ENCODE measurements around the gene SPINDOC. TPM values are rescaled to one million over a fixed set of nuclear protein-coding genes. Genes with fewer than 3 reads are reported as not detected.
A peak's percentile ranks its signal among the peaks of the same experiment; 100 is the strongest.
"Not testable (repeated sequence)": the region's sequence is repeated elsewhere in the genome, so short reads cannot be mapped to it uniquely, and the experiment has no call there.

The SPINDOC gene
- total RNA-seq, 2 donors from 2014 or later: 7.0 to 12.1 TPM

DNA sequence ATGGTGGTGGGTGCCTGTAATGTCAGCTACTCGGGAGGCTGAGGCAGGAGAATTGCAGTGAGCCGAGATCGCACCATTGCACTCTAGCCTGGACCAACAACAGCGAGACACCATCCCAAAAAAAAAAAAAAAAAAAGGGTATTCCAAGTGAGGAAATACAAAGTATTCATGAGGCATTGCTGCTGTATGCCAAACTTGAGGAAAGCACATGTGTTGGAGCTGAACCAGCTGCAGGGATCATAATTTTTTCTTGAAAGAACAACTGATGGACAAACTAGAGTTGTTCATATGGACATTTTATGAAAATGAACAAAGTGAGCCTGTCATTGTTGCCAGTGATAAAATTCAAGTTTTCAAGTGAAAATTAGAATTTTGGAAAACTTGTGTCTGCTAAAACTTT, 41.4 kb downstream of the SPINDOC start:
- no peaks in the 10 kb centered on the region for H3K36me3 ChIP-seq
- no peaks in the 10 kb centered on the region for H3K27me3 ChIP-seq
- no peak overlapping the region for H3K4me3 ChIP-seq
- TF ChIP-seq, protein P1, sequence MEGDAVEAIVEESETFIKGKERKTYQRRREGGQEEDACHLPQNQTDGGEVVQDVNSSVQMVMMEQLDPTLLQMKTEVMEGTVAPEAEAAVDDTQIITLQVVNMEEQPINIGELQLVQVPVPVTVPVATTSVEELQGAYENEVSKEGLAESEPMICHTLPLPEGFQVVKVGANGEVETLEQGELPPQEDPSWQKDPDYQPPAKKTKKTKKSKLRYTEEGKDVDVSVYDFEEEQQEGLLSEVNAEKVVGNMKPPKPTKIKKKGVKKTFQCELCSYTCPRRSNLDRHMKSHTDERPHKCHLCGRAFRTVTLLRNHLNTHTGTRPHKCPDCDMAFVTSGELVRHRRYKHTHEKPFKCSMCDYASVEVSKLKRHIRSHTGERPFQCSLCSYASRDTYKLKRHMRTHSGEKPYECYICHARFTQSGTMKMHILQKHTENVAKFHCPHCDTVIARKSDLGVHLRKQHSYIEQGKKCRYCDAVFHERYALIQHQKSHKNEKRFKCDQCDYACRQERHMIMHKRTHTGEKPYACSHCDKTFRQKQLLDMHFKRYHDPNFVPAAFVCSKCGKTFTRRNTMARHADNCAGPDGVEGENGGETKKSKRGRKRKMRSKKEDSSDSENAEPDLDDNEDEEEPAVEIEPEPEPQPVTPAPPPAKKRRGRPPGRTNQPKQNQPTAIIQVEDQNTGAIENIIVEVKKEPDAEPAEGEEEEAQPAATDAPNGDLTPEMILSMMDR (IDR thresholded peaks at IDR 0.05): no peak
- no peaks in the 10 kb centered on the region for H3K9me3 ChIP-seq
- no peak overlapping the region for H3K27ac ChIP-seq
- H3K4me1 ChIP-seq: peaks cover 0 to 32% of the 10 kb centered on the region in 2 donors
- DNase-seq (ENCODE audit: low spot score): no peak

DNA sequence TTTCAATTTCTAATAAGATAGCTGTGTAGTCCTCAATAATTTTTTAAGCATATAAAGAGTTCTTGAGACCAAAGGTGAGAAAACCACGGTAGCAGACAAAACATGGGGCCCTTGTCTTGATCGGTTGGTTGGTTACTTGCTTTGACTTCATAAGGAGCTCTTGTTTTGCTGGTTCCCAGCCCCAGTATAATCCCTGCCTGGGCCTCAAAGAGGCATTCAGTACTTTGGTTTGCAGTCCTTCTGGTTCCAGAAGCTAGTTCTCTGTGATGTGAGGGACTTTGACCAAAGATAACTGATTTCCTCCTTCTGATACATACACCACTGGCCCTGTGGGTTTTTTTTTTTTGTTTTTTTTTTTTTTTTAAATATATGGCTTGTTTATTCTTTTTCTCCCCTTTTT, 42.7 kb downstream of the SPINDOC start:
- Histone ChIP-seq H3K36me3 (no peaks in the 10 kb centered on the region), H3K4me3 (no peak overlapping the region), H3K4me1 (peaks cover 0 to 30% of the 10 kb centered on the region in 2 donors), H3K9me3 (no peaks in the 10 kb centered on the region), H3K27me3 (no peaks in the 10 kb centered on the region), H3K27ac (no peak overlapping the region)
- no peak for DNase-seq (ENCODE audit: low spot score)
- TF ChIP-seq, protein P1 (IDR thresholded peaks at IDR 0.05): no peak

DNA sequence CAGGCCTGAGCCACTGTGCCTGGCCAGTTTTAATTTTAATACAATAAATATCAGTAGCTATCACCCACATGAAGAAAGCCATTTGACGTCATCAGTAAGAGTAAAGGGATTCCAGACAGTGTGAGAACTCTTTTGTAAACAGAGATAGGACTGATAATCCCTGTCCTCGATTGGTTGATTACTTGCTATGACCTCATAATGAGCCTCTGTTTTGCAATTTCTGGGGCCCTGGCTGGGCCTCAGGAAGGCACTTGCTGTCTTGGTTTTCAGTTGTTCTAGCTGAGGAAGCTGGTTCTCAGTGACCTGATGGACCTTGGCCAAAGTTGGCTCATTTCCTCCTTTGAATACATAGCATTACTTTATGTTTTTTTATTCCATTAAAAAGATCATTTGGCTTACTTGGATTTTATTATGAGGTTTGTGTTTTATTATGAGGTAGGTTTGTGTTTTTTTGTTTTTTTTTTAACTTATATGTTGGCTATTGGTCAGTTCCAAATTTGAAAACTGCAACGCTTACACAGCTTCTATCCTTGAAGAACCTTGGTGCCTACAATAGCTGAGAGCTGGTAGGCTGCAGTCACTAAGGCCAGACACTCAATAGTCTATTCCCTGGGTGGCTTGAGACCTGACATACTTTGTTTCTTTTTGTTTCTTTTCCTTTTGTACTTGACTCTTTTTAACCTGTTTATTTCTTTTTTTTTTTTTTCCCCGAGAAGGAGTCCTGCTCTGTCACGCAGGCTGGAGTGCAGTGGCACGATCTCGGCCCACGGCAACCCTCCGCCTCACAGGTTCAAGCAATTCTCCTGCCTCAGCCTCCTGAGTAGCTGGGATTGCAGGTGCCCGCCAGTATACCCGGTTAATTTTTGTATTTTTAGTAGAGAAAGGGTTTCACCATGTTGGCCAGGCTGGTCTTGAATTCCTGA, 45.6 kb downstream of the SPINDOC start:
- no peak overlapping the region for H3K4me3 ChIP-seq
- H3K9me3 ChIP-seq: no peaks in the 10 kb centered on the region
- peak overlapping the region; percentile 20 to 26 for H3K27ac ChIP-seq
- H3K4me1 ChIP-seq: peaks cover 0 to 28% of the 10 kb centered on the region in 2 donors
- TF ChIP-seq, protein P1 (IDR thresholded peaks at IDR 0.05): no peak
- DNase-seq (ENCODE audit: low spot score): peak; percentile 83
- H3K27me3 ChIP-seq: no peaks in the 10 kb centered on the region
- peaks cover 11% of the 10 kb centered on the region for H3K36me3 ChIP-seq

DNA sequence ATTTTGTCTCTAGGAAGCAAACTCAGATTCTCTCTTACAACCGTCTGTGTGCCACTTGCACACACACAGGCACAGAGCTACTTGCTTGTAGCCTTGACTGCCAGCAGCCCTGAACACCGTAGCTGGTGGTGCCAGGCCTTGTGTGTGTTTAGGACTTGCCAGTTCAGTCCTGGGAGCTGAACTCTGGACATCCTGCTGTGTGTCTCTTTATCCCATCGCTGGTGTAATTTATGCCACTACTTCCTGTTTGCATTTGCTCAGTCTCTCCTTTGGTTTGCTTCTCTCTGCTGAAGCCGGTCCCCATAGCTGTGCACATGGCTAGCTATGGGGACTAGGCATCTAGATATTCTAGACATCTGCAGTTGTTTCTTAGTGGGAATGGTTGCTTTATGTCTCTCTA, 49.7 kb downstream of the SPINDOC start:
- no peak for DNase-seq (ENCODE audit: low spot score)
- Histone ChIP-seq H3K27me3 (no peaks in the 10 kb centered on the region), H3K4me3 (no peak overlapping the region), H3K9me3 (no peaks in the 10 kb centered on the region), H3K36me3 (peaks cover 11% of the 10 kb centered on the region), H3K27ac (no peak overlapping the region), H3K4me1 (peaks cover 0 to 51% of the 10 kb centered on the region in 2 donors)
- TF ChIP-seq, protein P1 (IDR thresholded peaks at IDR 0.05): no peak

DNA sequence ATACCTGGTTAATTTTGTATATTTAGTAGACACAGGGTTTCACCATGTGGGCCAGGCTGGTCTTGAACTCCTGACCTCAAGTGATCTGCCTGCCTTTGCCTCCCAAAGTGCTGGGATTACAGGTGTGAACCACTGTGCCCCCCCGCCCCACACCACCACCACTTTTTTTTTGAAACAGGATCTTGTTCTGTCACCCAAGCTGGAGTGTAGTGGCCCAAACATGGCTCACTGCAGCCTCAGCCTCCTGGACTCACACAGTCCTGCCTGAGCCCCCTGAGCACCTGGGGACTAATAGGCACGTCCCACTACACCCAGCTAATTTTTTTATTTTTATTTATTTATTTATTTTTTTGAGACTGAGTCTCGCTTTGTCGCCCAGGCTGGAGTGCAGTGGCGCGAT, 50.4 kb downstream of the SPINDOC start:
- H3K4me1 ChIP-seq: peaks cover 0 to 51% of the 10 kb centered on the region in 2 donors
- peaks cover 11% of the 10 kb centered on the region for H3K36me3 ChIP-seq
- H3K9me3 ChIP-seq: not testable (repeated sequence)

DNA sequence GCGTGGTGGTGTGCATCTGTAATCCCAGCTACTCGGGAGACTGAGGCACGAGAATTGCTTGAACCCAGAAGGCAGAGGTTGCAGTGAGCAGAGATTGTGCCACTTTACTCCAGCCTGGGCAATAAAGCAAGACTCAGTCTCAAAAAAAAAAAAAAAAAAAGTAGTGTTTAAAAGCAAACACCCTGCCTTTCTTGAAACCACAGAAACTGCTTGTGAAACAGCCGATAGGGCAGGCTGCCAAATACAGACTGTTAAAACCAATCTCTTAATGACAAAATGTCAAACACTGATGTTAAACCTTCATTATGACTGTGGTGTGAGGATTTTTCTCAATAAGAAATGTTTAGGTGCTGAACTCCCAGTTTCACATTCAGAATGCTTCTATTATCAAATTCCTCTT, 53.0 kb downstream of the SPINDOC start:
- Histone ChIP-seq H3K4me1 (peaks cover 0 to 66% of the 10 kb centered on the region in 2 donors), H3K27ac (no peak overlapping the region)
- DNase-seq (ENCODE audit: low spot score): peak; percentile 73

More for the DNA sequence above, 50.4 kb downstream of the SPINDOC start:
- not testable (repeated sequence) for DNase-seq (ENCODE audit: low spot score); H3K27me3 ChIP-seq; H3K4me3 ChIP-seq; H3K27ac ChIP-seq

More for the DNA sequence above, 53.0 kb downstream of the SPINDOC start:
- no peak overlapping the region for H3K4me3 ChIP-seq
- TF ChIP-seq, protein P1 (IDR thresholded peaks at IDR 0.05): no peak
- no peaks in the 10 kb centered on the region for H3K27me3 ChIP-seq
- H3K9me3 ChIP-seq: no peaks in the 10 kb centered on the region
- peaks cover 11% of the 10 kb centered on the region for H3K36me3 ChIP-seq

All from right atrium auricular region (tissue), 2 donors.